Peyer's patch (tissue), 4 donors: ENCODE results near the gene DPPA2. TPM values are rescaled to one million over a fixed set of nuclear protein-coding genes. Genes with fewer than 3 reads are reported as not detected.

Source experiments
- DNase-seq, 3 donors: peaks; one replicate each; pipeline ENCODE4 v3.0.0-alpha.2; 2017 to 2019
- H3K27ac ChIP-seq, 4 donors: fragments of 200-600 bp; sonication (generic); one replicate each; pipeline ENCODE4 v1.5.1; 2016 to 2019
- H3K27me3 ChIP-seq, 2 donors: fragments of 200-600 bp; sonication (generic); one replicate each; pipeline ENCODE4 v1.5.1; 2019
- H3K36me3 ChIP-seq, 3 donors: fragments of 200-600 bp; sonication (generic); one replicate each; pipeline ENCODE4 v1.5.1; 2016 to 2019
- H3K4me1 ChIP-seq, 4 donors: fragments of 200-600 bp; sonication (generic); one replicate each; pipeline ENCODE4 v1.5.1; 2016 to 2019
- H3K4me3 ChIP-seq, 4 donors: fragments of 200-600 bp; sonication (generic); 1 replicate in 3 of 4; 2 replicates in 1 of 4; pipeline ENCODE4 v1.5.1; 2016 to 2019; ENCODE audit warnings: mild to moderate bottlenecking in 1 of 4
- H3K9me3 ChIP-seq, 4 donors: fragments of 200-600 bp; sonication (generic); one replicate each; pipeline ENCODE4 v1.5.1; 2016 to 2019; ENCODE audit warnings: mild to moderate bottlenecking in 1 of 4
- POLR2A ChIP-seq, 2 donors: fragments of 450-650 bp; IDR thresholded peaks; one replicate each; pipeline ENCODE4 v1.5.1; 2017; ENCODE audit warnings: antibody characterized with exemption in 2 of 2, mild to moderate bottlenecking in 2 of 2, moderate library complexity in 2 of 2
- small RNA-seq, 2 donors: library from RNA; depleted of rRNA; stranded (forward); fragments of <200 nt; gene quantifications; one replicate each; pipeline ENCODE3, GENCODE V24; 2016
- total RNA-seq, 4 donors: library from RNA; depleted of rRNA; stranded (reverse); fragments of >200 nt; gene quantifications; one replicate each; pipeline ENCODE4 v1.1.0, GENCODE V29; 2016
- TF ChIP-seq, protein P1 (sequence below), 6 experiments: fragments of 450-650 bp in 4 of 6; fragments of 200-600 bp in 2 of 6; sonication (generic) in 1 of 6; IDR thresholded peaks; one replicate each; pipeline ENCODE4 v1.5.1; 2017 to 2019; ENCODE audit warnings: antibody characterized with exemption in 6 of 6, mild to moderate bottlenecking in 3 of 6, moderate library complexity in 1 of 6

The DPPA2 gene
- total RNA-seq, 4 donors from 2014 or later = not detected

DNA sequence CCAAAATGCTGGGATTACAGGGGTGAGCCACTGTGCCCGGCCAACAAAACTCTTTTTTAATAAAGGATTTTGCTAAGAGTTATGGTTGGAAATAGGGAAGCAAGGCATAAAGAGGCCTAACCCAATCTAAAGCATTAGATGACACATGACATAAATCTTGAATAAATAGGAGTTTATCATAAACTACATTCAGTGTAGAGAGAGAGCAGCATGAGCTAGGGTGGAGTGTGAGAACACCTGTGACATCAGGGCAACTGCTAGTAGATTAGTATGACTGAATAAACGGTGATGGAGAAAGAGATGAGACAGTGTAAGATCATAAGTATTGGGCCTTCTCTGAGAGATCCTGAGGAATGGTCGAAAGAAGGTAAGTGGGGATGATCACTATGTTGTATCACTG, 63.7 kb downstream of the DPPA2 start:
- no peak for DNase-seq
- no peaks in the 10 kb centered on the region for H3K36me3 ChIP-seq
- TF ChIP-seq, protein P1, sequence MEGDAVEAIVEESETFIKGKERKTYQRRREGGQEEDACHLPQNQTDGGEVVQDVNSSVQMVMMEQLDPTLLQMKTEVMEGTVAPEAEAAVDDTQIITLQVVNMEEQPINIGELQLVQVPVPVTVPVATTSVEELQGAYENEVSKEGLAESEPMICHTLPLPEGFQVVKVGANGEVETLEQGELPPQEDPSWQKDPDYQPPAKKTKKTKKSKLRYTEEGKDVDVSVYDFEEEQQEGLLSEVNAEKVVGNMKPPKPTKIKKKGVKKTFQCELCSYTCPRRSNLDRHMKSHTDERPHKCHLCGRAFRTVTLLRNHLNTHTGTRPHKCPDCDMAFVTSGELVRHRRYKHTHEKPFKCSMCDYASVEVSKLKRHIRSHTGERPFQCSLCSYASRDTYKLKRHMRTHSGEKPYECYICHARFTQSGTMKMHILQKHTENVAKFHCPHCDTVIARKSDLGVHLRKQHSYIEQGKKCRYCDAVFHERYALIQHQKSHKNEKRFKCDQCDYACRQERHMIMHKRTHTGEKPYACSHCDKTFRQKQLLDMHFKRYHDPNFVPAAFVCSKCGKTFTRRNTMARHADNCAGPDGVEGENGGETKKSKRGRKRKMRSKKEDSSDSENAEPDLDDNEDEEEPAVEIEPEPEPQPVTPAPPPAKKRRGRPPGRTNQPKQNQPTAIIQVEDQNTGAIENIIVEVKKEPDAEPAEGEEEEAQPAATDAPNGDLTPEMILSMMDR (IDR thresholded peaks at IDR 0.05) = no peak
- TF ChIP-seq POLR2A (IDR thresholded peaks at IDR 0.05) = no peak

More for the DNA sequence above, 63.7 kb downstream of the DPPA2 start:
- Histone ChIP-seq H3K9me3 (no peaks in the 10 kb centered on the region), H3K4me3 (no peak overlapping the region), H3K27me3 (no peaks in the 10 kb centered on the region), H3K27ac (no peak overlapping the region), H3K4me1 (no peaks in the 10 kb centered on the region)

Small RNAs within 50 kb of the gene (small RNA-seq; reads per million reads assigned to genes)
- gene AC124945.1 = 0 reads per million in 2 donors
- gene RF00017 = 0 reads per million in 2 donors

Other genes starting within 250 kb of the DPPA2 start
- under 1 TPM in 1 of 4 donors, not detected in 3; 0.54 TPM for gene MORC1, start 198.4 kb downstream of the DPPA2 start, total RNA-seq
- gene C3orf85, start 179.8 kb downstream of the DPPA2 start, total RNA-seq = 100 to 1,000 TPM in 1 of 4 donors, 10 to 100 TPM in 2, 1 to 10 TPM in 1; 6.6 to 174 (median 85.8) TPM
- gene DPPA4, start 21.0 kb upstream of the DPPA2 start, total RNA-seq = not detected